HepG2 (cell line): ENCODE measurements around the gene IL17RC. TPM values are rescaled to one million over a fixed set of nuclear protein-coding genes. Genes with fewer than 3 reads are reported as not detected.
A peak's percentile ranks its signal among the peaks of the same experiment; 100 is the strongest.

Source experiments
- AHDC1 ChIP-seq: sonication (generic); formaldehyde crosslinking; IDR thresholded peaks from 2 replicates; pipeline ENCODE4 v1.5.1; 2020; ENCODE audit warnings: mild to moderate bottlenecking, missing genetic modification reagents, borderline replicate concordance
- AHR ChIP-seq: IDR thresholded peaks from 2 replicates; pipeline ENCODE4 v1.6.1; 2018; ENCODE audit warnings: missing genetic modification reagents, missing compliant biosample characterization
- CBX2 ChIP-seq, 2 experiments: fragments of 200-600 bp in 1 of 2; sonication (generic); formaldehyde crosslinking in 1 of 2; IDR thresholded peaks; 2 replicates each; pipeline versions ENCODE4 v1.7.0 to v1.8.1; 2018 to 2022; ENCODE audit warnings: low read depth in 2 of 2, low read length in 1 of 2, mild to moderate bottlenecking in 1 of 2, missing genetic modification reagents in 1 of 2
- GMEB1 ChIP-seq: sonication (generic); formaldehyde crosslinking; IDR thresholded peaks from 2 replicates; pipeline ENCODE4 v1.5.1; 2020; ENCODE audit warnings: missing genetic modification reagents, mild to moderate bottlenecking, borderline replicate concordance
- HBP1 ChIP-seq: IDR thresholded peaks from 2 replicates; pipeline ENCODE4 v1.6.1; 2016; ENCODE audit warnings: low read depth, control low read depth
- HMGXB4 ChIP-seq, 2 experiments: sonication (generic) in 1 of 2; formaldehyde crosslinking in 1 of 2; IDR thresholded peaks; 2 replicates each; pipeline versions ENCODE4 v1.4.0 to v1.6.1; 2018 to 2020; ENCODE audit warnings: missing genetic modification reagents in 2 of 2, borderline replicate concordance in 1 of 2, low read depth in 1 of 2, mild to moderate bottlenecking in 1 of 2, missing biosample characterization in 1 of 2
- IRF1 ChIP-seq: sonication (generic); formaldehyde crosslinking; IDR thresholded peaks from 2 replicates; pipeline ENCODE4 v1.4.0; 2020; ENCODE audit warnings: low read depth, mild to moderate bottlenecking, missing genetic modification reagents
- PCBP2 ChIP-seq: fragments of 200-400 bp; formaldehyde crosslinking; optimal IDR thresholded peaks from 2 replicates; pipeline ENCODE3; 2018; ENCODE audit warnings: low read length, low read depth; ENCODE audit not compliant: poor library complexity, severe bottlenecking
- PLSCR1 ChIP-seq: sonication (generic); formaldehyde crosslinking; IDR thresholded peaks from 2 replicates; pipeline ENCODE4 v1.5.0; 2020; ENCODE audit warnings: missing genetic modification reagents, mild to moderate bottlenecking, borderline replicate concordance
- TP53 ChIP-seq: sonication (generic); formaldehyde crosslinking; conservative IDR thresholded peaks from 2 replicates; pipeline ENCODE4 v1.4.0; 2020; ENCODE audit warnings: missing genetic modification reagents
- ZNF773 ChIP-seq: sonication (generic); formaldehyde crosslinking; IDR thresholded peaks from 2 replicates; pipeline ENCODE4 v1.4.0; 2020; ENCODE audit warnings: missing genetic modification reagents, borderline replicate concordance
- ZNF879 ChIP-seq: sonication (generic); formaldehyde crosslinking; IDR thresholded peaks from 2 replicates; pipeline ENCODE4 v1.8.1; 2023; ENCODE audit warnings: missing genetic modification reagents
- polyA plus RNA-seq, 8 experiments: library from polyadenylated mRNA; depleted of rRNA in 3 of 8; stranded (reverse) in 7 of 8; unstranded in 1 of 8; fragments of >200 nt; fragmentation: Illumina TruSeq in 4 of 8; extraction: Trizol in 4 of 8; gene quantifications; 2 replicates each; pipeline versions ENCODE4 v1.2.1 to v1.2.3, GENCODE V29; 2011 to 2016; ENCODE audit warnings: low read depth in 4 of 8, missing spikeins in 1 of 8, mixed read lengths in 1 of 8; ENCODE audit not compliant: insufficient read depth in 1 of 8
- total RNA-seq, 5 experiments: library from RNA; depleted of rRNA; stranded (reverse); fragments of >200 nt; fragmentation: Illumina TruSeq; extraction: Trizol; gene quantifications; 2 replicates each; pipeline ENCODE4 v1.2.3, GENCODE V29; 2016; ENCODE audit warnings: low read depth in 1 of 5

The IL17RC gene
- total and polyA plus RNA-seq, 2 of the 13 experiments (the other 11 are each of a cell fraction or from before 2014, with no cell fraction given): 20.7 to 24.0 TPM

GRCh38 chr3:9916734-9917680 lies at the start of gene IL17RC (continued):
- peak in 1 of 2 experiments; percentile 59; a peak in 2 of 4 replicates for TF ChIP-seq HMGXB4 (CRISPR knock-in tag; IDR thresholded peaks at IDR 0.05; ENCODE audit: borderline replicate concordance in 1 of 2, low read depth in 1 of 2)
- no peak for TF ChIP-seq AHR (CRISPR knock-in tag)
- no peak for TF ChIP-seq HBP1 (CRISPR knock-in tag)
- TF ChIP-seq GMEB1 (CRISPR knock-in tag): peak; percentile 28; the same call in 1 of the 2 replicates
- no peak for TF ChIP-seq IRF1 (CRISPR knock-in tag)
- TF ChIP-seq PLSCR1: no peak
- no peak for TF ChIP-seq PCBP2
- TF ChIP-seq TP53 (CRISPR knock-in tag): no peak
- no peak for TF ChIP-seq ZNF879
- no peak for TF ChIP-seq CBX2 (IDR thresholded peaks at IDR 0.05; ENCODE audit: low read depth, low read length)
- TF ChIP-seq CBX2 (CRISPR knock-in tag; IDR thresholded peaks at IDR 0.05; ENCODE audit: low read depth): no peak
- TF ChIP-seq AHDC1 (CRISPR knock-in tag): no peak
- no peak for TF ChIP-seq ZNF773 (CRISPR knock-in tag)
